Peyer's patch (tissue), 4 donors: ENCODE measurements around the gene IMPDH1.

ENCODE experiments used
- POLR2A ChIP-seq, 2 donors: fragments of 450-650 bp; IDR thresholded peaks; one replicate each; pipeline ENCODE4 v1.5.1; 2017; ENCODE audit warnings: antibody characterized with exemption in 2 of 2, mild to moderate bottlenecking in 2 of 2, moderate library complexity in 2 of 2
- TF ChIP-seq, protein P1 (sequence below), 6 experiments: fragments of 450-650 bp in 4 of 6; fragments of 200-600 bp in 2 of 6; sonication (generic) in 1 of 6; IDR thresholded peaks; one replicate each; pipeline ENCODE4 v1.5.1; 2017 to 2019; ENCODE audit warnings: antibody characterized with exemption in 6 of 6, mild to moderate bottlenecking in 3 of 6, moderate library complexity in 1 of 6

DNA sequence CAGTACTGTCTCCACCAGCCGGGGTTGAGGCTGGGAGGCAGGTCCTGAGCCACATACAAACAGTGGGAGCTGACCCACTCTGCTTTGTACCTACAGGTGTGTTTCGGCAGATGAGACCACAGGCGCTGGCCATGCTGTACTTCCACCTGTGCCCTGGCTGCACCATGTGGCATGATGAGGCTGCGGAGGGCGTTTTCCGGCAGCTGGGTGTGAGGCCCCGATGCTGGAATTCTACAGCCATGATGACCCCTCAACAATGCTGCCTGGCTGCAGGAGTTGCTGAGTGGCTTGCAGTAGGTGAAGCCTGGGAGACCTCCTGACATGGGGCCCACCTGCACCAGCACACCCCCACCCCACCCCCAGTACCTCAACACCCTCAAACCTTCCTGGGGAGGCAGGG, 18.0 kb downstream of the IMPDH1 start:
- TF ChIP-seq, protein P1, sequence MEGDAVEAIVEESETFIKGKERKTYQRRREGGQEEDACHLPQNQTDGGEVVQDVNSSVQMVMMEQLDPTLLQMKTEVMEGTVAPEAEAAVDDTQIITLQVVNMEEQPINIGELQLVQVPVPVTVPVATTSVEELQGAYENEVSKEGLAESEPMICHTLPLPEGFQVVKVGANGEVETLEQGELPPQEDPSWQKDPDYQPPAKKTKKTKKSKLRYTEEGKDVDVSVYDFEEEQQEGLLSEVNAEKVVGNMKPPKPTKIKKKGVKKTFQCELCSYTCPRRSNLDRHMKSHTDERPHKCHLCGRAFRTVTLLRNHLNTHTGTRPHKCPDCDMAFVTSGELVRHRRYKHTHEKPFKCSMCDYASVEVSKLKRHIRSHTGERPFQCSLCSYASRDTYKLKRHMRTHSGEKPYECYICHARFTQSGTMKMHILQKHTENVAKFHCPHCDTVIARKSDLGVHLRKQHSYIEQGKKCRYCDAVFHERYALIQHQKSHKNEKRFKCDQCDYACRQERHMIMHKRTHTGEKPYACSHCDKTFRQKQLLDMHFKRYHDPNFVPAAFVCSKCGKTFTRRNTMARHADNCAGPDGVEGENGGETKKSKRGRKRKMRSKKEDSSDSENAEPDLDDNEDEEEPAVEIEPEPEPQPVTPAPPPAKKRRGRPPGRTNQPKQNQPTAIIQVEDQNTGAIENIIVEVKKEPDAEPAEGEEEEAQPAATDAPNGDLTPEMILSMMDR (IDR thresholded peaks at IDR 0.05) = no peak
- no peak for TF ChIP-seq POLR2A (IDR thresholded peaks at IDR 0.05)
